GM18951 (cell line): ENCODE measurements around the gene LEMD2.

ENCODE experiments used
- POLR2A ChIP-seq: IDR thresholded peaks from 4 replicates; pipeline ENCODE4 v1.6.1; 2011; ENCODE audit warnings: mild to moderate bottlenecking; ENCODE audit not compliant: insufficient read length, insufficient read depth; ENCODE audit errors: extremely low read depth
- in situ Hi-C: fragments of 300-500 bp; cut with MboI; formaldehyde crosslinking; loops from one replicate; pipeline ENCODE4 v1.12.0; 2022; ENCODE audit warnings: low sequenced_read_pairs, mixed read lengths, inconsistent platforms; ENCODE audit not compliant: unreplicated experiment

The LEMD2 gene

GRCh38 chr6:33761922-33762629 is 26.9 kb downstream of the LEMD2 start:
- in situ Hi-C loops, result loop anchor here (10.0 kb wide), 1 partner anchor 393 kb away; no protein-coding TSS in a partner anchor
- no peak for TF ChIP-seq POLR2A

GRCh38 chr6:33761581-33761921 is 27.4 kb downstream of the LEMD2 start:
- TF ChIP-seq POLR2A, result no peak
- in situ Hi-C loops, result loop anchor here (10.0 kb wide), 1 partner anchor 393 kb away; no protein-coding TSS in a partner anchor

- no peak for TF ChIP-seq POLR2A
- in situ Hi-C loops, result loop anchor here (10.0 kb wide), 1 partner anchor 395 kb away; no protein-coding TSS in a partner anchor
These were observed 28.9 kb downstream of the LEMD2 start for GRCh38 chr6:33759887-33760629.

GRCh38 chr6:33758815-33759216 is 30.1 kb downstream of the LEMD2 start:
- in situ Hi-C loops, result no loop called here
- no peak for TF ChIP-seq POLR2A

GRCh38 chr6:33757906-33758305 is 31.0 kb downstream of the LEMD2 start:
- in situ Hi-C loops, result no loop called here
- TF ChIP-seq POLR2A, result no peak

- no peak for TF ChIP-seq POLR2A
- in situ Hi-C loops, result no loop called here
These were observed 31.8 kb downstream of the LEMD2 start for GRCh38 chr6:33757113-33757512.

- in situ Hi-C loops, result no loop called here
- no peak for TF ChIP-seq POLR2A
These were observed 32.5 kb downstream of the LEMD2 start for GRCh38 chr6:33756211-33756954.

GRCh38 chr6:33755070-33755869 is 33.7 kb downstream of the LEMD2 start:
- TF ChIP-seq POLR2A, result no peak
- in situ Hi-C loops, result no loop called here

GRCh38 chr6:33754222-33754621 is 34.7 kb downstream of the LEMD2 start:
- TF ChIP-seq POLR2A, result no peak
- in situ Hi-C loops, result no loop called here

- in situ Hi-C loops, result no loop called here
- TF ChIP-seq POLR2A, result no peak
These were observed 36.3 kb downstream of the LEMD2 start for GRCh38 chr6:33752646-33753015.

- in situ Hi-C loops, result no loop called here
These were observed 36.9 kb downstream of the LEMD2 start for GRCh38 chr6:33751771-33752645.

GRCh38 chr6:33750244-33750991 is 38.5 kb downstream of the LEMD2 start:
- TF ChIP-seq POLR2A, result no peak
- in situ Hi-C loops, result no loop called here

More at GRCh38 chr6:33751771-33752645, 36.9 kb downstream of the LEMD2 start:
- no peak for TF ChIP-seq POLR2A

- no peak for TF ChIP-seq POLR2A
- in situ Hi-C loops, result no loop called here
These were observed 39.5 kb downstream of the LEMD2 start for GRCh38 chr6:33749401-33749800.
